Esophagus mucosa (tissue), 1 donor: ENCODE measurements around the gene PHF23. TPM values are rescaled to one million over a fixed set of nuclear protein-coding genes. Genes with fewer than 3 reads are reported as not detected.

ENCODE experiments used
- ATAC-seq: fragments of 200-7000 bp; cut with Tn5 transposase; one replicate; pipeline ENCODE4 v1.9.1; 2020
- total RNA-seq: library from RNA; stranded (reverse); gene quantifications from one replicate; pipeline ENCODE4 v1.2.4, GENCODE V29; 2023
- donor health status: DM: yes; HTN: yes; CAD: no.

PHF23 gene
- 33.6 TPM for total RNA-seq

GRCh38 chr17:7239091-7240027 is at the start of gene PHF23:
TSS of gene PHF23 (minus strand) at chr17:7239457. CDS start at chr17:7239279, 178 bp downstream.
- peak; percentile 72 for ATAC-seq

GRCh38 chr17:7285679-7286078 is 46.4 kb upstream of the PHF23 start:
- ATAC-seq: no peak

GRCh38 chr17:7284911-7285310 is 45.7 kb upstream of the PHF23 start:
- no peak for ATAC-seq

GRCh38 chr17:7283471-7284216 is 44.4 kb upstream of the PHF23 start:
- no peak for ATAC-seq

- no peak for ATAC-seq
Observed at GRCh38 chr17:7282752-7283321, 43.6 kb upstream of the PHF23 start.

GRCh38 chr17:7281953-7282751 is 42.9 kb upstream of the PHF23 start:
- ATAC-seq: no peak

- ATAC-seq: peak; percentile 87
Observed at GRCh38 chr17:7281074-7281952, 42.1 kb upstream of the PHF23 start, which contains the start of gene SLC2A4. TSS of gene SLC2A4 (plus strand) at chr17:7281718. CDS start at chr17:7281935, 217 bp downstream.

- peak; percentile 83 for ATAC-seq
Observed at GRCh38 chr17:7280519-7281073, 41.3 kb upstream of the PHF23 start.

- ATAC-seq: no peak
Observed at GRCh38 chr17:7279448-7279847, 40.2 kb upstream of the PHF23 start.

- ATAC-seq: no peak
Observed at GRCh38 chr17:7266784-7267183, 27.5 kb upstream of the PHF23 start.

- no peak for ATAC-seq
Observed at GRCh38 chr17:7263801-7264078, 24.5 kb upstream of the PHF23 start.

GRCh38 chr17:7262935-7263800 is 23.9 kb upstream of the PHF23 start:
- peak; percentile 70 for ATAC-seq

- peak; percentile 79 for ATAC-seq
Observed at GRCh38 chr17:7262192-7262934, 23.1 kb upstream of the PHF23 start, which contains the start of gene CLDN7. TSS of gene CLDN7 (minus strand) at chr17:7262478. CDS start at chr17:7262043, 435 bp downstream.

- peak; percentile 0 for ATAC-seq
Observed at GRCh38 chr17:7261379-7262191, 22.3 kb upstream of the PHF23 start.

GRCh38 chr17:7260651-7261378 is 21.6 kb upstream of the PHF23 start:
- peak; percentile 39 for ATAC-seq

GRCh38 chr17:7260151-7260550 is 20.9 kb upstream of the PHF23 start:
- ATAC-seq: no peak

GRCh38 chr17:7259555-7259889 is 20.3 kb upstream of the PHF23 start:
- no peak for ATAC-seq
